ENCODE results near the gene TPPP3. TPM values are rescaled to one million over a fixed set of nuclear protein-coding genes. Genes with fewer than 3 reads are reported as not detected.

TPPP3 gene
- total RNA-seq, 4 donors from 2014 or later: 29.6 to 197 (median 89.7) TPM

DNA sequence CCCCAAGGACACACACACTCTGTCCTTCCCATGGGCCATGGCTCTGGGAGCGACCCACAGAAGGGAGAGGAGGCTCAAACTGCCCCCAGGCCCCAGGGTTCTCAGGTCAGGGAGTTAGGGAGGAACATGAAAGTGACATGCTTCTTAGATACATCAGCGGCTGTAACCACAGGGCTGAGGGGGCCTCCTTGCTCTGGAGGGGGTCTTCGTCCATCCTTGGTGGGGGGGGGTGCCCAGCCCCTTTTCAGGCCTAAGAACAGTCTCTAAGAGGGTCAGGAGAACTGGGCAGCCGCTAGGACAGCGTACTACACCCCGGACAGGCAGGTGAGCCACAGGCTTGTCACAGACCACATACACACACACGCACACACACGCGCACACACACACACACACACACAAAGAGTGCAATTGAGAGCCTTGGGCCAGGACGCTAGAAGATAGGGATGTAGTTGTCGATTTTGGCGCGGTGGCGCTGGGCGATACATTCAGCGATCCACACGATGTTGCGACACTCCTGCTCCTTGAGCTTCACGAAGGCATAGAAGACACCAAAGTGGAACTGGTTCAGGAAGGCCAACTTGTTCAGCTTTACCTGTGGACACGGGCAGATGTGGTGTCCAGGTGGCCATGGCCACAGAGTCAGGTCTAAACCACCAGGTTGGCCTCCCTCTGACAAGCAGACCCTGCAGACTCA is 44.9 kb upstream of the TPPP3 start:
- no peak for TF ChIP-seq POLR2A (IDR thresholded peaks at IDR 0.05)
- no peak for TF ChIP-seq CTCF (IDR thresholded peaks at IDR 0.05)
- WGBS, 2 donors: 90 to 92% methylated on average over 18 to 20 of the region's 20 CpGs
- H3K4me3 ChIP-seq (ENCODE audit: low read depth, poor library complexity, severe bottlenecking): no peak overlapping the region
- intact Hi-C loops (cut with DNase I; ENCODE audit: low total_unique reads): no loop called here
- DNase-seq (ENCODE audit: low spot score in 2 of 2): no peak

GRCh38 chr16:67437513-67437912 is 44.2 kb upstream of the TPPP3 start:
- WGBS, 2 donors: 87 to 91% methylated on average over 4 of the region's 4 CpGs
- H3K4me3 ChIP-seq (ENCODE audit: low read depth, poor library complexity, severe bottlenecking): no peak overlapping the region
- intact Hi-C loops (cut with DNase I; ENCODE audit: low total_unique reads): no loop called here
- no peak for TF ChIP-seq POLR2A (IDR thresholded peaks at IDR 0.05)
- TF ChIP-seq CTCF (IDR thresholded peaks at IDR 0.05): no peak
- DNase-seq (ENCODE audit: low spot score in 2 of 2): no peak

DNA sequence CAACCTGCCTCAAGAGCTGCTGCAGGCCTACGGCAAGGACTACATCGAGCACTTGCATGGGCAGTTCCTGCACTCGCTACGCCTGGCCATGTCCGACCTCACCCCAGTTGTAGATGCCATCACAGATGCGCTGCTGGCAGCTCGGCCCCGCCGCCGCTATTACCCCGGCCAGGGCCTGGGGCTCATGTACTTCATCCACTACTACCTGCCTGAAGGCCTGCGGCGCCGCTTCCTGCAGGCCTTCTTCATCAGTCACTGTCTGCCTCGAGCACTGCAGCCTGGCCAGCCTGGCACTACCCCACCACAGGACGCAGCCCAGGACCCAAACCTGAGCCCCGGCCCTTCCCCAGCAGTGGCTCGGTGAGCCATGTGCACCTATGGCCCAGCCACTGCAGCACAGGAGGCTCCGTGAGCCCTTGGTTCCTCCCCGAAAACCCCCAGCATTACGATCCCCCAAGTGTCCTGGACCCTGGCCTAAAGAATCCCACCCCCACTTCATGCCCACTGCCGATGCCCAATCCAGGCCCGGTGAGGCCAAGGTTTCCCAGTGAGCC is 43.4 kb upstream of the TPPP3 start:
- no peak for DNase-seq (ENCODE audit: low spot score in 2 of 2)
- WGBS, 2 donors: 93 to 94% methylated on average over 23 of the region's 23 CpGs
- H3K4me3 ChIP-seq (ENCODE audit: low read depth, poor library complexity, severe bottlenecking): no peak overlapping the region
- TF ChIP-seq CTCF (IDR thresholded peaks at IDR 0.05) (no peak), POLR2A (IDR thresholded peaks at IDR 0.05) (no peak)
- intact Hi-C loops (cut with DNase I; ENCODE audit: low total_unique reads): no loop called here

DNA sequence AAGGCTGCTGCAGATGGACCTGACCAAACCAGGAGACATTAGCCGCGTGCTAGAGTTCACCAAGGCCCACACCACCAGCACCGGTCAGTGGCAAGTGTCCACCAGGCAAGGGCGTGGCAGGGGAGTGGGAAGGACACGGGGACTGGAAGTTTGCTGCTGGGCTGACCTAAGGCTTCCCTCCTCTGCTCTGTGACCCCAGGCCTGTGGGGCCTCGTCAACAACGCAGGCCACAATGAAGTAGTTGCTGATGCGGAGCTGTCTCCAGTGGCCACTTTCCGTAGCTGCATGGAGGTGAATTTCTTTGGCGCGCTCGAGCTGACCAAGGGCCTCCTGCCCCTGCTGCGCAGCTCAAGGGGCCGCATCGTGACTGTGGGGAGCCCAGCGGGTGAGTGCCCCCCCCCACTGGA is 42.5 kb upstream of the TPPP3 start:
- intact Hi-C loops (cut with DNase I; ENCODE audit: low total_unique reads): no loop called here
- no peak overlapping the region for H3K4me3 ChIP-seq (ENCODE audit: low read depth, poor library complexity, severe bottlenecking)
- DNase-seq (ENCODE audit: low spot score in 2 of 2): no peak
- TF ChIP-seq CTCF (IDR thresholded peaks at IDR 0.05) (no peak), POLR2A (IDR thresholded peaks at IDR 0.05) (no peak)
- 92 to 95% methylated on average over 12 to 16 of the region's 16 CpGs for WGBS, 2 donors

- no peak for DNase-seq (ENCODE audit: low spot score in 2 of 2)
- no peak for TF ChIP-seq CTCF (IDR thresholded peaks at IDR 0.05)
- TF ChIP-seq POLR2A (IDR thresholded peaks at IDR 0.05): no peak
- intact Hi-C loops (cut with DNase I; ENCODE audit: low total_unique reads): no loop called here
- WGBS, 2 donors: 75 to 76% methylated on average over 4 to 5 of the region's 5 CpGs
- H3K4me3 ChIP-seq (ENCODE audit: low read depth, poor library complexity, severe bottlenecking): no peak overlapping the region
Observed at GRCh38 chr16:67433131-67433719, 39.9 kb upstream of the TPPP3 start.

Data from lower leg skin (tissue), 4 donors.